Body of pancreas (tissue), 4 donors: ENCODE data around the gene CD79A. TPM values are rescaled to one million over a fixed set of nuclear protein-coding genes. Genes with fewer than 3 reads are reported as not detected.
"Not testable (repeated sequence)": the region's sequence is repeated elsewhere in the genome, so short reads cannot be mapped to it uniquely, and the experiment has no call there.

Experiments
- ATAC-seq: fragments of 150-250 bp; one replicate; pipeline ENCODE4 v1.9.1; 2016
- DNase-seq, 4 donors: peaks; one replicate each; pipeline ENCODE4 v3.0.0-alpha.2; 2019
- H3K27ac ChIP-seq, 4 donors: fragments of 200-600 bp; sonication (generic); 1 replicate in 3 of 4; 2 replicates in 1 of 4; pipeline versions ENCODE4 v1.5.1 to v1.6.1; 2016 to 2019; ENCODE audit warnings: mild to moderate bottlenecking in 1 of 4, mixed read lengths in 1 of 4, moderate library complexity in 1 of 4
- H3K27me3 ChIP-seq, 2 donors: fragments of 200-600 bp; sonication (generic); one replicate each; pipeline ENCODE4 v1.6.0; 2016; ENCODE audit warnings: mild to moderate bottlenecking in 1 of 2
- H3K36me3 ChIP-seq, 2 donors: fragments of 200-600 bp; sonication (generic); replicated peaks in 1 of 2; 2 replicates each; pipeline ENCODE4 v1.5.1; 2016; ENCODE audit warnings: low read depth in 2 of 2; ENCODE audit not compliant: insufficient read depth in 1 of 2
- H3K4me1 ChIP-seq: fragments of 200-600 bp; sonication (generic); one replicate; pipeline ENCODE4 v1.6.0; 2016
- H3K4me3 ChIP-seq, 2 donors: fragments of 200-600 bp; sonication (generic); 1 replicate in 1 of 2; 2 replicates in 1 of 2; pipeline ENCODE4 v1.5.1; 2016 to 2019
- H3K9me3 ChIP-seq, 3 donors: fragments of 200-600 bp; sonication (generic); 1 replicate in 2 of 3; 2 replicates in 1 of 3; pipeline ENCODE4 v1.5.1; 2016
- CTCF ChIP-seq, 7 experiments: fragments of 450-650 bp in 4 of 7; fragments of 200-600 bp in 3 of 7; sonication (generic) in 3 of 7; IDR thresholded peaks; one replicate each; pipeline ENCODE4 v1.5.1; 2016 to 2019; ENCODE audit warnings: antibody characterized with exemption in 7 of 7
- POLR2A ChIP-seq, 3 donors: fragments of 450-650 bp; IDR thresholded peaks; one replicate each; pipeline ENCODE4 v1.6.1; 2016; ENCODE audit warnings: antibody characterized with exemption in 3 of 3, mild to moderate bottlenecking in 2 of 3
- WGBS, 2 donors: methylation state at CpG; one replicate each; pipeline ENCODE4 v1.1.5; 2017; 5-methylcytosine and 5-hydroxymethylcytosine counted together
- intact Hi-C: fragments of 100-400 bp; cut with DNase I; formaldehyde crosslinking; loops from one replicate; pipeline ENCODE4 v1.15.1; 2023
- total RNA-seq, 2 donors: library from RNA; depleted of rRNA; stranded (reverse); fragments of >200 nt; gene quantifications; one replicate each; pipeline ENCODE4 v1.1.0, GENCODE V29; 2016

Gene CD79A
- total RNA-seq, 2 donors from 2014 or later: not detected

GRCh38 chr19:41912899-41913537 is 35.9 kb downstream of the CD79A start:
- H3K4me3 ChIP-seq: no peak overlapping the region
- H3K9me3 ChIP-seq: no peaks in the 10 kb centered on the region
- no peak overlapping the region for H3K27ac ChIP-seq
- peaks cover 0 to 12% of the 10 kb centered on the region in 2 donors for H3K27me3 ChIP-seq
- TF ChIP-seq POLR2A (IDR thresholded peaks at IDR 0.05) (no peak), CTCF (IDR thresholded peaks at IDR 0.05) (no peak)
- no peak for DNase-seq
- intact Hi-C loops: no loop called here
- WGBS, 2 donors: 3 to 4% methylated on average over 34 to 49 of the region's 51 CpGs
- ATAC-seq: no peak
- H3K36me3 ChIP-seq: no peaks in the 10 kb centered on the region
- H3K4me1 ChIP-seq: peaks cover 3% of the 10 kb centered on the region

- H3K4me1 ChIP-seq: peaks cover 3% of the 10 kb centered on the region
- H3K27me3 ChIP-seq: peaks cover 0 to 12% of the 10 kb centered on the region in 2 donors
- H3K9me3 ChIP-seq: no peaks in the 10 kb centered on the region
- WGBS, 2 donors: 6 to 10% methylated on average over 21 of the region's 21 CpGs
- no peak overlapping the region for H3K4me3 ChIP-seq
- DNase-seq (no peak), ATAC-seq (no peak)
- TF ChIP-seq POLR2A (IDR thresholded peaks at IDR 0.05): no peak
- no peak for TF ChIP-seq CTCF (IDR thresholded peaks at IDR 0.05)
- no peak overlapping the region for H3K27ac ChIP-seq
- no peaks in the 10 kb centered on the region for H3K36me3 ChIP-seq
- intact Hi-C loops: no loop called here
Measured at GRCh38 chr19:41913538-41914423, 36.7 kb downstream of the CD79A start.

GRCh38 chr19:41914424-41914834 is 37.4 kb downstream of the CD79A start:
- 0 to 1% methylated on average over 2 to 4 of the region's 5 CpGs for WGBS, 2 donors
- ATAC-seq, H3K36me3 ChIP-seq, H3K9me3 ChIP-seq, intact Hi-C loops, H3K27ac ChIP-seq, H3K4me1 ChIP-seq, H3K4me3 ChIP-seq, DNase-seq: not testable (repeated sequence)
- H3K27me3 ChIP-seq: peaks cover 0 to 12% of the 10 kb centered on the region in 2 donors

- 5 to 8% methylated on average over 37 to 38 of the region's 38 CpGs for WGBS, 2 donors
- intact Hi-C loops: no loop called here
- ATAC-seq: no peak
Measured at GRCh38 chr19:41915021-41915775, 38.1 kb downstream of the CD79A start.

GRCh38 chr19:41915776-41916414 is 38.8 kb downstream of the CD79A start:
- peaks cover 3% of the 10 kb centered on the region for H3K4me1 ChIP-seq
- peaks cover 0 to 12% of the 10 kb centered on the region in 2 donors for H3K27me3 ChIP-seq
- no peaks in the 10 kb centered on the region for H3K36me3 ChIP-seq
- no peak overlapping the region for H3K4me3 ChIP-seq
- WGBS, 2 donors: 32 to 37% methylated on average over 20 to 27 of the region's 27 CpGs
- no peak overlapping the region for H3K27ac ChIP-seq
- no peak for DNase-seq
- H3K9me3 ChIP-seq: no peaks in the 10 kb centered on the region
- intact Hi-C loops: no loop called here
- no peak for ATAC-seq
- no peak for TF ChIP-seq CTCF (IDR thresholded peaks at IDR 0.05)
- TF ChIP-seq POLR2A (IDR thresholded peaks at IDR 0.05): no peak

More at GRCh38 chr19:41915021-41915775, 38.1 kb downstream of the CD79A start:
- H3K36me3 ChIP-seq: no peaks in the 10 kb centered on the region
- no peak overlapping the region for H3K27ac ChIP-seq
- H3K4me3 ChIP-seq: no peak overlapping the region
- TF ChIP-seq POLR2A (IDR thresholded peaks at IDR 0.05): no peak
- H3K27me3 ChIP-seq: peaks cover 0 to 12% of the 10 kb centered on the region in 2 donors
- no peak for DNase-seq
- no peaks in the 10 kb centered on the region for H3K9me3 ChIP-seq
- H3K4me1 ChIP-seq: peaks cover 3% of the 10 kb centered on the region
